ENCODE measurements around the gene MYO7A.

The MYO7A gene

GRCh38 chr11:77202941-77203900 lies 75.2 kb downstream of the MYO7A start:
- no CpG with 5 or more reads among the region's 25 CpGs for WGBS, 2 donors (ENCODE audit: extremely low coverage in 2 of 2, insufficient read length in 2 of 2, insufficient replicate concordance in 1 of 2)
- Histone ChIP-seq H4K8ac (ENCODE audit: low read depth, low read length) (no peak overlapping the region), H3K4me2 (ENCODE audit: insufficient read depth, low read length, poor library complexity, severe bottlenecking) (no peak overlapping the region), H3K79me1 (ENCODE audit: low read depth, low read length) (no peaks in the 10 kb centered on the region), H3K9ac (ENCODE audit: low read depth, low read length, poor library complexity) (peak overlapping the region; percentile 30), H3K4me1 (ENCODE audit: control insufficient read depth in 2 of 2, insufficient read depth in 1 of 2, low read depth in 1 of 2, low read length in 2 of 2) (no peaks in the 10 kb centered on the region), H3K14ac (ENCODE audit: low read length) (peak overlapping the region; percentile 95), H3K9me3 (replicated peaks in 1 of 2; ENCODE audit: control insufficient read depth in 2 of 2, insufficient read depth in 1 of 2, low read depth in 1 of 2, low read length in 2 of 2) (peaks cover 0 to 2% of the 10 kb centered on the region in 2 donors), H3K18ac (ENCODE audit: low read length) (peak overlapping the region; percentile 72), H3K4me3 (ENCODE audit: low read length in 2 of 2) (no peak overlapping the region), H2BK15ac (ENCODE audit: low read length) (peak overlapping the region; percentile 62), H4K91ac (ENCODE audit: low read depth, low read length, poor library complexity) (peak overlapping the region; percentile 85), H2BK120ac (ENCODE audit: low read depth, low read length) (no peak overlapping the region), H3K27ac (replicated peaks; ENCODE audit: low read length) (no peak overlapping the region), H2AK5ac (ENCODE audit: low read depth, low read length) (peak overlapping the region; percentile 85), H2BK5ac (ENCODE audit: low read length) (no peak overlapping the region), H3K27me3 (ENCODE audit: control insufficient read depth in 3 of 3, insufficient read depth in 3 of 3, low read depth in 1 of 3, low read length in 3 of 3) (peaks cover 0 to 5% (median 3%) of the 10 kb centered on the region in 3 experiments), H3K36me3 (replicated peaks in 1 of 2; ENCODE audit: control insufficient read depth in 2 of 2, insufficient read depth in 2 of 2, low read length in 2 of 2) (no peaks in the 10 kb centered on the region), H3K23ac (ENCODE audit: low read depth, low read length, poor library complexity) (peak overlapping the region; percentile 34), H2AFZ (ENCODE audit: low read length) (peak overlapping the region; percentile 40), H2BK12ac (ENCODE audit: low read length) (no peak overlapping the region), H3K4ac (ENCODE audit: low read length) (no peak overlapping the region)
- DNase-seq (ENCODE audit: low spot score) = no peak

- Histone ChIP-seq H3K14ac (ENCODE audit: low read length) (peak overlapping the region; percentile 95), H2BK5ac (ENCODE audit: low read length) (peak overlapping the region; percentile 30), H2AK5ac (ENCODE audit: low read depth, low read length) (peak overlapping the region; percentile 85), H3K27ac (replicated peaks; ENCODE audit: low read length) (no peak overlapping the region), H3K23ac (ENCODE audit: low read depth, low read length, poor library complexity) (peak overlapping the region; percentile 52), H4K8ac (ENCODE audit: low read depth, low read length) (no peak overlapping the region), H3K79me1 (ENCODE audit: low read depth, low read length) (no peaks in the 10 kb centered on the region), H2BK120ac (ENCODE audit: low read depth, low read length) (peak overlapping the region; percentile 38), H3K4me2 (ENCODE audit: insufficient read depth, low read length, poor library complexity, severe bottlenecking) (no peak overlapping the region), H2BK15ac (ENCODE audit: low read length) (peak overlapping the region; percentile 31), H3K18ac (ENCODE audit: low read length) (peak overlapping the region; percentile 72), H3K4me1 (ENCODE audit: control insufficient read depth in 2 of 2, insufficient read depth in 1 of 2, low read depth in 1 of 2, low read length in 2 of 2) (no peaks in the 10 kb centered on the region), H3K9ac (ENCODE audit: low read depth, low read length, poor library complexity) (peak overlapping the region; percentile 72), H3K4me3 (ENCODE audit: low read length in 2 of 2) (peak overlapping the region in 1 of 2 donors; percentile 27), H3K4ac (ENCODE audit: low read length) (peak overlapping the region; percentile 69), H3K36me3 (replicated peaks in 1 of 2; ENCODE audit: control insufficient read depth in 2 of 2, insufficient read depth in 2 of 2, low read length in 2 of 2) (no peaks in the 10 kb centered on the region), H2AFZ (ENCODE audit: low read length) (no peak overlapping the region), H3K9me3 (replicated peaks in 1 of 2; ENCODE audit: control insufficient read depth in 2 of 2, insufficient read depth in 1 of 2, low read depth in 1 of 2, low read length in 2 of 2) (peaks cover 0 to 2% of the 10 kb centered on the region in 2 donors), H4K91ac (ENCODE audit: low read depth, low read length, poor library complexity) (no peak overlapping the region), H3K27me3 (ENCODE audit: control insufficient read depth in 3 of 3, insufficient read depth in 3 of 3, low read depth in 1 of 3, low read length in 3 of 3) (peaks cover 0 to 5% (median 3%) of the 10 kb centered on the region in 3 experiments), H2BK12ac (ENCODE audit: low read length) (peak overlapping the region; percentile 60)
- no CpG with 5 or more reads among the region's 20 CpGs for WGBS, 2 donors (ENCODE audit: extremely low coverage in 2 of 2, insufficient read length in 2 of 2, insufficient replicate concordance in 1 of 2)
- DNase-seq (ENCODE audit: low spot score) = no peak
Measured at GRCh38 chr11:77203901-77204753, 76.1 kb downstream of the MYO7A start.

DNA sequence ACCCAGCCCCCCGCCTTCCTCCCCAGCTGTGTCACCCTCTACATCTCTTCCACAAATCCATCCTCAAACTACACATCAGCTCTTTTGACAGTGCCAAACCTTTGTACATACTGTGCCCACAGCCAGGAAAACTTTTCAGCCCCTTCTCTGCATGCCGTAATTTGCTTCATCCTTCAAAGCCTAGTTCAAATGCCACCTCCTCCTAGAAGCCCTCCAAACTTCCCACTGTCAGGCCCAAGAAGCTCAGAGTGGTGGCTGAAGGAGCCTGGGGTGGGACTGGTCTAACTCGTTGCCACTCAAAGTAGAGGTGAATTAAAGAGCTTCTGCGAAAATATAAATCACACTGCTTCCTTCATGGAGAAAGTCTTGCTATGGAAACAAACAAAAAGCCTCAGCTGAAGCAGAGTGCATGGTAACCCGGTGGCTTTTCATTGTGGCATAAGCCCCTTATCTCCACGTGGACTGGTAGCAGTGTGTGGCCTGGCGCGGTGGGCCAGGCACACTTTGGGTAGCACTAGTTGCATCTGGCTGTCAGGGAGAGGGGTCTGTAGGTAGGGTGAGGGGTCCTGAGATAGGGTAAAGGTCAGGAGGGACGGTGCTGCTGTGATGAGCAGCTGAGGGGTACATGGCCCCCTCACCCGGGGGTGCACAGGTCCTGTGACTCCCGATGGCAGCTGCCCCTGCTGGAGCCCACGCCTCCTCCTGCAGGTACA lies 76.9 kb downstream of the MYO7A start:
- Histone ChIP-seq H3K27ac (replicated peaks; ENCODE audit: low read length) (no peak overlapping the region), H3K79me1 (ENCODE audit: low read depth, low read length) (no peaks in the 10 kb centered on the region)

More for the DNA sequence above, 76.9 kb downstream of the MYO7A start:
- H3K4me1 ChIP-seq (ENCODE audit: control insufficient read depth in 2 of 2, insufficient read depth in 1 of 2, low read depth in 1 of 2, low read length in 2 of 2) = no peaks in the 10 kb centered on the region
- H3K9me3 ChIP-seq (replicated peaks in 1 of 2; ENCODE audit: control insufficient read depth in 2 of 2, insufficient read depth in 1 of 2, low read depth in 1 of 2, low read length in 2 of 2) = peaks cover 0 to 2% of the 10 kb centered on the region in 2 donors
- H3K4ac ChIP-seq (ENCODE audit: low read length) = no peak overlapping the region
- H3K18ac ChIP-seq (ENCODE audit: low read length) = peak overlapping the region; percentile 68
- no peaks in the 10 kb centered on the region for H3K36me3 ChIP-seq (replicated peaks in 1 of 2; ENCODE audit: control insufficient read depth in 2 of 2, insufficient read depth in 2 of 2, low read length in 2 of 2)
- peak overlapping the region; percentile 85 for H2AK5ac ChIP-seq (ENCODE audit: low read depth, low read length)
- H3K14ac ChIP-seq (ENCODE audit: low read length) = no peak overlapping the region
- H3K4me3 ChIP-seq (ENCODE audit: low read length in 2 of 2) = no peak overlapping the region
- H3K27me3 ChIP-seq (ENCODE audit: control insufficient read depth in 3 of 3, insufficient read depth in 3 of 3, low read depth in 1 of 3, low read length in 3 of 3) = peaks cover 0 to 5% (median 3%) of the 10 kb centered on the region in 3 experiments
- no peak overlapping the region for H3K4me2 ChIP-seq (ENCODE audit: insufficient read depth, low read length, poor library complexity, severe bottlenecking)
- DNase-seq (ENCODE audit: low spot score) = no peak
- no peak overlapping the region for H3K9ac ChIP-seq (ENCODE audit: low read depth, low read length, poor library complexity)
- peak overlapping the region; percentile 35 for H2BK5ac ChIP-seq (ENCODE audit: low read length)
- WGBS, 2 donors (ENCODE audit: extremely low coverage in 2 of 2, insufficient read length in 2 of 2, insufficient replicate concordance in 1 of 2) = 100% methylated on average over 1 of the region's 12 CpGs; no CpG with 5 or more reads in 1 of the 2 donors
- no peak overlapping the region for H4K8ac ChIP-seq (ENCODE audit: low read depth, low read length)
- peak overlapping the region; percentile 60 for H3K23ac ChIP-seq (ENCODE audit: low read depth, low read length, poor library complexity)
- H2BK12ac ChIP-seq (ENCODE audit: low read length) = no peak overlapping the region
- no peak overlapping the region for H2AFZ ChIP-seq (ENCODE audit: low read length)
- no peak overlapping the region for H2BK120ac ChIP-seq (ENCODE audit: low read depth, low read length)
- H4K91ac ChIP-seq (ENCODE audit: low read depth, low read length, poor library complexity) = no peak overlapping the region
- no peak overlapping the region for H2BK15ac ChIP-seq (ENCODE audit: low read length)
